Measurements from ENCODE around the gene TMEM82. TPM values are rescaled to one million over a fixed set of nuclear protein-coding genes. Genes with fewer than 3 reads are reported as not detected.
A peak's percentile ranks its signal among the peaks of the same experiment; 100 is the strongest.

Gene TMEM82
- total and polyA plus RNA-seq, 9 of the 15 experiments (the other 6 are each of a cell fraction or from before 2014, with no cell fraction given) = not detected

DNA sequence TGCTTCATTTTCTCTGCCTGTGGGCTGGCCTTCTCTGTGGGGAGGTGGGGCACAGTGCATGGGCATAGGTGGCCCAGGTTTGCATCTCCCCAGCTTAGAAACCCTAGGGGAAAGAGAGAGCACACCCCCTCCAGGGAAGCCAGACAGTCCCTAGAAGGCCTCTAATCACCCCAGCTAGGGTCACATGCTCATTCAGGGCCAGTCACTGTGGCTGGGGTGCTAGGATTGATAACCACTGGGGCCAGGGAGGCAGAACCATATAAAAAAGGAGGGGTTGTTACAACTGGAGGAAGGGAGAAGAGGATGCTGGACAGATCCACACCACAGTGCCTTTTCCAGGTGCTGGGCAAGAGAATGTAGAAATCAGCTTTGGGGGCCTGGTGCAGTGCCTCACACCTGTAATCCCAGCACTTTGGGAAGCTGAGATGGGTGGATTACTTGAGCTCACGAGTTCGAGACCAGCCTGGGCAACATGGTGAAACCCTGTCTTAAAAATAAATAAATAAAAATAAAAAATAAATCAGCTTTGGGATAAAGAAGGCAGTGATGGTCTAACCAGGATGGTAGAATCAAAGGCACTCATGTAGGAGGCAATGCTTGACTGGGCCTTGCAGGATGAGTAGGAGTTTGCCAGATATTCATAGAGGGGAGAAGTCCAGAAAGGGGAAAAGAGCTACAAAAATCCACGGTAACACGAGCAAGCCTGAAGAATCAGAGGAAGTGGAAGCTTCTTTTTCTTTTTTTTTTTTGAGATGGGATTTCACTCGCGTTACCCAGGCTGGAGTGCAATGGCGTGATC lies 35.8 kb downstream of the TMEM82 start (continued):
- TF ChIP-seq, protein P1, sequence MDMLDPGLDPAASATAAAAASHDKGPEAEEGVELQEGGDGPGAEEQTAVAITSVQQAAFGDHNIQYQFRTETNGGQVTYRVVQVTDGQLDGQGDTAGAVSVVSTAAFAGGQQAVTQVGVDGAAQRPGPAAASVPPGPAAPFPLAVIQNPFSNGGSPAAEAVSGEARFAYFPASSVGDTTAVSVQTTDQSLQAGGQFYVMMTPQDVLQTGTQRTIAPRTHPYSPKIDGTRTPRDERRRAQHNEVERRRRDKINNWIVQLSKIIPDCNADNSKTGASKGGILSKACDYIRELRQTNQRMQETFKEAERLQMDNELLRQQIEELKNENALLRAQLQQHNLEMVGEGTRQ (CRISPR knock-in tag; IDR thresholded peaks at IDR 0.05) = peak; percentile 42
- TF ChIP-seq NFYB (IDR thresholded peaks at IDR 0.05; ENCODE audit: extremely low read depth, insufficient read length) = peak; percentile 34
- TF ChIP-seq GATAD2A (IDR thresholded peaks at IDR 0.05) = no peak
- TF ChIP-seq ZNF324 (CRISPR knock-in tag; IDR thresholded peaks at IDR 0.05) = no peak
- TF ChIP-seq, protein P2, sequence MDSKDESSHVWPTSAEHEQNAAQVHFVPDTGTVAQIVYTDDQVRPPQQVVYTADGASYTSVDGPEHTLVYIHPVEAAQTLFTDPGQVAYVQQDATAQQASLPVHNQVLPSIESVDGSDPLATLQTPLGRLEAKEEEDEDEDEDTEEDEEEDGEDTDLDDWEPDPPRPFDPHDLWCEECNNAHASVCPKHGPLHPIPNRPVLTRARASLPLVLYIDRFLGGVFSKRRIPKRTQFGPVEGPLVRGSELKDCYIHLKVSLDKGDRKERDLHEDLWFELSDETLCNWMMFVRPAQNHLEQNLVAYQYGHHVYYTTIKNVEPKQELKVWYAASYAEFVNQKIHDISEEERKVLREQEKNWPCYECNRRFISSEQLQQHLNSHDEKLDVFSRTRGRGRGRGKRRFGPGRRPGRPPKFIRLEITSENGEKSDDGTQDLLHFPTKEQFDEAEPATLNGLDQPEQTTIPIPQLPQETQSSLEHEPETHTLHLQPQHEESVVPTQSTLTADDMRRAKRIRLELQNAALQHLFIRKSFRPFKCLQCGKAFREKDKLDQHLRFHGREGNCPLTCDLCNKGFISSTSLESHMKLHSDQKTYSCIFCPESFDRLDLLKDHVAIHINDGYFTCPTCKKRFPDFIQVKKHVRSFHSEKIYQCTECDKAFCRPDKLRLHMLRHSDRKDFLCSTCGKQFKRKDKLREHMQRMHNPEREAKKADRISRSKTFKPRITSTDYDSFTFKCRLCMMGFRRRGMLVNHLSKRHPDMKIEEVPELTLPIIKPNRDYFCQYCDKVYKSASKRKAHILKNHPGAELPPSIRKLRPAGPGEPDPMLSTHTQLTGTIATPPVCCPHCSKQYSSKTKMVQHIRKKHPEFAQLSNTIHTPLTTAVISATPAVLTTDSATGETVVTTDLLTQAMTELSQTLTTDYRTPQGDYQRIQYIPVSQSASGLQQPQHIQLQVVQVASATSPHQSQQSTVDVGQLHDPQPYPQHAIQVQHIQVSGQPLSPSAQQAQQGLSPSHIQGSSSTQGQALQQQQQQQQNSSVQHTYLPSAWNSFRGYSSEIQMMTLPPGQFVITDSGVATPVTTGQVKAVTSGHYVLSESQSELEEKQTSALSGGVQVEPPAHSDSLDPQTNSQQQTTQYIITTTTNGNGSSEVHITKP (IDR thresholded peaks at IDR 0.05; ENCODE audit: partially characterized antibody) = peak; percentile 84
- peak; percentile 17; the same call in 1 of the 2 replicates for TF ChIP-seq RAD51 (IDR thresholded peaks at IDR 0.05; ENCODE audit: borderline replicate concordance, low read depth)
- no peak for TF ChIP-seq SREBF2 (CRISPR knock-in tag; IDR thresholded peaks at IDR 0.05)
